KMS-11 (cell line): ENCODE results near the gene SUN1.

Experiments used
- H2AFZ ChIP-seq: fragments of 200-600 bp; sonication (generic); 2 replicates; pipeline ENCODE4 v1.6.1; 2016; ENCODE audit warnings: antibody characterized with exemption, mixed run types, low read depth
- H3K27ac ChIP-seq: fragments of 200-600 bp; sonication (generic); 2 replicates; pipeline ENCODE4 v1.6.1; 2016; ENCODE audit warnings: mild to moderate bottlenecking, mixed run types
- H3K27me3 ChIP-seq: fragments of 200-600 bp; sonication (generic); 2 replicates; pipeline ENCODE4 v1.6.1; 2017; ENCODE audit warnings: mild to moderate bottlenecking, low read depth, mixed run types, moderate library complexity; ENCODE audit not compliant: insufficient read depth
- H3K36me3 ChIP-seq: fragments of 200-600 bp; sonication (generic); 2 replicates; pipeline ENCODE4 v1.6.1; 2017; ENCODE audit warnings: mild to moderate bottlenecking, mixed run types; ENCODE audit not compliant: insufficient read depth
- H3K4me1 ChIP-seq: fragments of 200-600 bp; sonication (generic); 2 replicates; pipeline ENCODE4 v1.6.1; 2016; ENCODE audit warnings: mild to moderate bottlenecking, low read depth, mixed run types; ENCODE audit not compliant: poor library complexity, severe bottlenecking
- H3K4me2 ChIP-seq: fragments of 200-600 bp; sonication (generic); 2 replicates; pipeline ENCODE4 v1.7.0; 2016; ENCODE audit warnings: mild to moderate bottlenecking, mixed run types
- H3K4me3 ChIP-seq: fragments of 200-600 bp; sonication (generic); IDR thresholded peaks from 2 replicates; pipeline ENCODE4 v1.6.1; 2017; ENCODE audit warnings: low read depth, low read length, mixed read lengths; ENCODE audit not compliant: insufficient read depth
- H3K79me2 ChIP-seq: fragments of 200-600 bp; sonication (generic); 2 replicates; pipeline ENCODE4 v1.6.1; 2016; ENCODE audit warnings: low read depth, mixed run types; ENCODE audit not compliant: insufficient read depth
- H3K9ac ChIP-seq: fragments of 200-600 bp; sonication (generic); 2 replicates; pipeline ENCODE4 v1.6.1; 2016; ENCODE audit warnings: mild to moderate bottlenecking, mixed run types
- H4K20me1 ChIP-seq: fragments of 200-600 bp; sonication (generic); 2 replicates; pipeline ENCODE4 v1.6.1; 2016; ENCODE audit warnings: mild to moderate bottlenecking, mixed run types; ENCODE audit not compliant: insufficient read depth
- TF ChIP-seq, protein P1 (sequence below): fragments of 200-600 bp; sonication (generic); conservative IDR thresholded peaks from 2 replicates; pipeline ENCODE4 v1.6.1; 2017; ENCODE audit warnings: low read depth, mild to moderate bottlenecking, antibody characterized with exemption, low read length, moderate library complexity, mixed read lengths

SUN1 gene

DNA sequence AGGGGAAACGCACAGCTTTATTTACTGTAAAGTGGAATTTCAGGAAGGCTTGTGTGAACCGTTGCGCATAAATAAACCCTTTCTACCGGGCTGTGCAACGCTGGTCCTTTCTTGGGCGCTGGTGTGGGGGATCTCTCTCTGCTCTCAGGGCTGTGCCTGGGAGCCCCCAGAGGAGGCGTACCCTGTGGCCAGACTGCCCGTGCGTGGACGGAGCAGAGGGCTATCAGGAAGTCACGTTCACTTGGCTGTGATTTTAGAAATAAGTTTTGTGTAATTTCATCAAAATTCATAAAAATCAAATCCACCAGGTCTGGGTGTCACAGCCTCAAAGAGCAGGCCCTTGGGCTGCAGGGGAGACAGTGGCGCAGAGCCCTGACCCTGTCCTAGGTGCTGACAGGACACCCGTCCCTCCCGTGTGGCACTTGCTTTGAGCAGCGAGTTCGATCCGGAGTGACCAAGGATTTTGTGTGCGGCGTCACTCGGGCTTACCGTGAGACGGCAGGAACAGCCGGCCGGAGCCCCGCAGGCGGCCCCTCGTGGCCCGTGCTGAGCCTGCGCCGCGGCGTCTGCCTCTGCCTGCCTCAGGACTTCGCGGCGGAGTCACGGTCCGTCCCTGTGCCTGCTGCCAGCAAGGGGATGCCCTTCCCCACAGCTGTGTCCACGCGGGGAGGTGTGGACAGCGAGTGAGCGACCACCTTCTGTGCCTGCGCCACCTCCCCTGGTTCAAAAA lies 64.2 kb downstream of the SUN1 start:
- Histone ChIP-seq H3K27ac (no peak overlapping the region), H2AFZ (no peak overlapping the region), H3K4me3 (no peak overlapping the region), H3K9ac (no peak overlapping the region), H3K4me1 (peaks cover 5% of the 10 kb centered on the region), H3K79me2 (no peaks in the 10 kb centered on the region), H3K4me2 (no peak overlapping the region), H4K20me1 (no peaks in the 10 kb centered on the region), H3K36me3 (no peaks in the 10 kb centered on the region), H3K27me3 (no peaks in the 10 kb centered on the region)
- TF ChIP-seq, protein P1, sequence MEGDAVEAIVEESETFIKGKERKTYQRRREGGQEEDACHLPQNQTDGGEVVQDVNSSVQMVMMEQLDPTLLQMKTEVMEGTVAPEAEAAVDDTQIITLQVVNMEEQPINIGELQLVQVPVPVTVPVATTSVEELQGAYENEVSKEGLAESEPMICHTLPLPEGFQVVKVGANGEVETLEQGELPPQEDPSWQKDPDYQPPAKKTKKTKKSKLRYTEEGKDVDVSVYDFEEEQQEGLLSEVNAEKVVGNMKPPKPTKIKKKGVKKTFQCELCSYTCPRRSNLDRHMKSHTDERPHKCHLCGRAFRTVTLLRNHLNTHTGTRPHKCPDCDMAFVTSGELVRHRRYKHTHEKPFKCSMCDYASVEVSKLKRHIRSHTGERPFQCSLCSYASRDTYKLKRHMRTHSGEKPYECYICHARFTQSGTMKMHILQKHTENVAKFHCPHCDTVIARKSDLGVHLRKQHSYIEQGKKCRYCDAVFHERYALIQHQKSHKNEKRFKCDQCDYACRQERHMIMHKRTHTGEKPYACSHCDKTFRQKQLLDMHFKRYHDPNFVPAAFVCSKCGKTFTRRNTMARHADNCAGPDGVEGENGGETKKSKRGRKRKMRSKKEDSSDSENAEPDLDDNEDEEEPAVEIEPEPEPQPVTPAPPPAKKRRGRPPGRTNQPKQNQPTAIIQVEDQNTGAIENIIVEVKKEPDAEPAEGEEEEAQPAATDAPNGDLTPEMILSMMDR: no peak

DNA sequence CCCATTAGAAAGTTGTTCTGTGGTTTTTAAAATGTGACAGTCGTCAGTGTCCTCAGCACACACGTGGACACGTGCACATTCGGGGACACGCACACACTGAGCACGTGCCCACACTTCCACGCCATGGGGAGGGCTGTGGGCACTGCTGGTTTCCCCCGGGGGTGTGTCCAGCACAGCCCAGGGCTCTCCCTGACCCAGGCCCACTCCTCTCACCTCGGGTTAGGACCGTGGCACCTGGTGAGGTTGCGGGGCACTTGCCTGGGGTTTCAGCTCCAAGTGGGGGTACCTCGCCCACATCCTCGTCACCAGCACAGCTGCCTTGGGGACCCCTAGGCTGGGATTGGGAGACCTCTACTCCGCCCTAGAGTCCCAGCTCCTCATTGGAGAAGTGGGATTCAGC lies 64.8 kb downstream of the SUN1 start:
- Histone ChIP-seq H3K4me3 (no peak overlapping the region), H3K27ac (no peak overlapping the region), H3K4me1 (peaks cover 5% of the 10 kb centered on the region), H2AFZ (no peak overlapping the region), H3K9ac (no peak overlapping the region), H3K36me3 (no peaks in the 10 kb centered on the region), H3K27me3 (no peaks in the 10 kb centered on the region), H3K79me2 (no peaks in the 10 kb centered on the region), H3K4me2 (no peak overlapping the region), H4K20me1 (no peaks in the 10 kb centered on the region)
- TF ChIP-seq, protein P1: no peak

DNA sequence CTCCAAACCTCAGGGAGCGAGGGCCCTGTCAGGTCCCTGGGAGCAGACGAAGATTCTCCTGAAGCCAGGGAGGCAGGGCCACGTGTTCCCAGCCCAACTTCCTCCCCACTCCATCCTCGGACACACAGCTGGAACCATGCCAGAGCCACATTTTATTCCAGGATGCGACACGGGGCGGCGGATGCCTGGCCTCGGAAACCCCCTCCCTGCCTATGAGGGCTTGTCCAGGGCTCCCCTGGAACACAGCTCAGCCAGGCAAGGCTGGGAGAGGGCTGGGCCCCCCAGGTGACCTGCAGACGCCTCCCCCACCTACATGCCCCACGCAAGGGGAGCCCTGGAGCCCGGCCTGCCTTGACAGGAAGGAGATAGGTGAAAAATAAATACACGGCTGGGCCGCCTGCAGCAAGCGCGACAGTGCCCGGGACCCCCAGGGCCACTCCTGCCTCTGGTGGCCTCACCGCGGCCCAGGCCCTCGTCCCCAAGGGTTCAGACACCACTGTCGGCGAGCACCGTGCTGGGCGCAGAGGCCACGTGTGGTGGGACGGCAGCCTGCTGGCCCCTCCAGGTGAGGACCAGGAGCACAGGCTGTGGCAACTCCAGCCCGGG lies 65.6 kb downstream of the SUN1 start:
- Histone ChIP-seq H3K4me1 (peaks cover 5% of the 10 kb centered on the region), H3K4me2 (no peak overlapping the region), H3K4me3 (no peak overlapping the region), H3K36me3 (no peaks in the 10 kb centered on the region), H4K20me1 (no peaks in the 10 kb centered on the region), H3K27me3 (no peaks in the 10 kb centered on the region), H3K27ac (no peak overlapping the region), H3K9ac (no peak overlapping the region), H2AFZ (no peak overlapping the region), H3K79me2 (no peaks in the 10 kb centered on the region)
- TF ChIP-seq, protein P1: no peak

DNA sequence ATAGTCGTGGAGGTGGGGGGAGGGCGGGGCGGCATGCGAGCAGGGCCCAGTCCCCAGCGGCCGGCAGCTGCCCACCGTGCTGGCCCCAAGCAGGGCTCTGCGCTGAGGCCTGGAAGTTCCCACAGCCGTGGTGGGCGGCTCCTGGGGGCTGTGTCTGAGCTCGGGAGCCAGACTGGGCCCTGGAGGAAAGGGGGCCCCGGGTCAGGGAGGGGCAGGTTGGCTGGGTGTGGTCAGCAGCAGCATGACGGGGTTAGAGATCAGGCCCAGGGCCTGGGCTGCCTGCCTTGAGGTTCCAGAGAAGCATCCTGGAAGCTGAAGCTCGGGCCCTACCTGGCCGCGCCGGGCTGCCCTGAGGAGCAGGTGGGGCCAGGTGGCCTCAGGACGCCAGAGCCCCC lies 66.2 kb downstream of the SUN1 start:
- H3K27ac ChIP-seq: no peak overlapping the region

More for the DNA sequence above, 66.2 kb downstream of the SUN1 start:
- H4K20me1 ChIP-seq: no peaks in the 10 kb centered on the region
- TF ChIP-seq, protein P1: no peak
- H3K79me2 ChIP-seq: no peaks in the 10 kb centered on the region
- no peak overlapping the region for H2AFZ ChIP-seq
- no peaks in the 10 kb centered on the region for H3K36me3 ChIP-seq
- H3K9ac ChIP-seq: no peak overlapping the region
- peaks cover 5% of the 10 kb centered on the region for H3K4me1 ChIP-seq
- no peaks in the 10 kb centered on the region for H3K27me3 ChIP-seq
- H3K4me3 ChIP-seq: no peak overlapping the region
- H3K4me2 ChIP-seq: no peak overlapping the region
